ENCODE results near the gene MBD3.
A peak's percentile ranks its signal among the peaks of the same experiment; 100 is the strongest.

MBD3 gene

GRCh38 chr19:1608359-1609102 lies 15.9 kb upstream of the MBD3 start:
- POLR2A ChIA-PET = interaction anchor here (1.1 kb wide), 1 partner anchor 16 kb away, joined by 4 read pairs; the partner anchor contains the start of gene MBD3
- H3K36me3 ChIP-seq (ENCODE audit: control insufficient read depth in 2 of 2, insufficient read depth in 1 of 2, low read length in 2 of 2) = peaks cover 0 to 38% of the 10 kb centered on the region in 2 experiments; a peak in 1 of 3 replicates
- H3K4me3 ChIP-seq (ENCODE audit: low read depth, low read length) = no peak overlapping the region
- no peaks in the 10 kb centered on the region for H3K4me1 ChIP-seq (ENCODE audit: control insufficient read depth, insufficient read depth, low read length)
- H3K27ac ChIP-seq (ENCODE audit: extremely low read depth, low read depth, low read length) = no peak overlapping the region
- TF ChIP-seq WT1 (tag by site-specific recombination; IDR thresholded peaks at IDR 0.05) (peak; percentile 45; the same call in 1 of the 2 replicates), CTCF (tag by site-specific recombination; IDR thresholded peaks at IDR 0.05) (0 out of 2 replicates have a peak, but pooled peaks have one; percentile 21), ZNF311 (tag by site-specific recombination; IDR thresholded peaks at IDR 0.05; ENCODE audit: borderline replicate concordance) (no peak), ZNF121 (tag by site-specific recombination; IDR thresholded peaks at IDR 0.05) (peak; percentile 95), GLIS1 (tag by site-specific recombination; IDR thresholded peaks at IDR 0.05) (peak; percentile 99), ATF2 (tag by site-specific recombination; IDR thresholded peaks at IDR 0.05; ENCODE audit: low read depth) (no peak), ZFHX2 (tag by site-specific recombination; conservative IDR thresholded peaks at IDR 0.05) (0 out of 2 replicates have a peak, but pooled peaks have one; percentile 14), ZNF366 (tag by site-specific recombination; conservative IDR thresholded peaks at IDR 0.05) (no peak), HIC1 (tag by site-specific recombination; IDR thresholded peaks at IDR 0.05) (0 out of 2 replicates have a peak, but pooled peaks have one; percentile 30), ZNF302 (tag by site-specific recombination; IDR thresholded peaks at IDR 0.05; ENCODE audit: low read depth) (no peak), ZNF133 (tag by site-specific recombination; IDR thresholded peaks at IDR 0.05) (no peak), ZNF514 (tag by site-specific recombination; IDR thresholded peaks at IDR 0.05) (no peak), ZNF670 (tag by site-specific recombination; IDR thresholded peaks at IDR 0.05; ENCODE audit: low read depth) (no peak), ZSCAN16 (tag by site-specific recombination; IDR thresholded peaks at IDR 0.05) (no peak), GLIS2 (tag by site-specific recombination; IDR thresholded peaks at IDR 0.05) (peak; percentile 57; the same call in 1 of the 2 replicates), ZNF488 (tag by site-specific recombination; IDR thresholded peaks at IDR 0.05) (no peak), KLF8 (tag by site-specific recombination; IDR thresholded peaks at IDR 0.05) (0 out of 2 replicates have a peak, but pooled peaks have one; percentile 20), ZIC2 (tag by site-specific recombination; IDR thresholded peaks at IDR 0.05) (peak; percentile 91), ZNF639 (tag by site-specific recombination; IDR thresholded peaks at IDR 0.05) (no peak)
- CTCF ChIA-PET = no interaction called here
- no peaks in the 10 kb centered on the region for H3K9me3 ChIP-seq (ENCODE audit: control insufficient read depth, insufficient read depth, low read depth, low read length)

Measured in HEK293 (cell line).